IPS-18a (cell line): ENCODE data around the gene RNF31.

Experiments used
- H3K27ac ChIP-seq: one replicate; pipeline ENCODE4 v1.5.1; 2013; ENCODE audit warnings: low read length
- H3K27me3 ChIP-seq: one replicate; pipeline ENCODE4 v1.6.1; 2013; ENCODE audit warnings: mild to moderate bottlenecking, low read length; ENCODE audit not compliant: control insufficient read depth, insufficient read depth
- H3K36me3 ChIP-seq: one replicate; pipeline ENCODE4 v1.6.1; 2013; ENCODE audit warnings: low read depth, low read length; ENCODE audit not compliant: control insufficient read depth
- H3K4me1 ChIP-seq: one replicate; pipeline ENCODE4 v1.6.1; 2013; ENCODE audit warnings: low read depth, low read length; ENCODE audit not compliant: control insufficient read depth
- H3K4me3 ChIP-seq: one replicate; pipeline ENCODE4 v1.5.1; 2013; ENCODE audit warnings: low read length
- H3K9ac ChIP-seq: one replicate; pipeline ENCODE4 v1.6.1; 2013; ENCODE audit warnings: mild to moderate bottlenecking, low read length, moderate library complexity
- H3K9me3 ChIP-seq: one replicate; pipeline ENCODE4 v1.6.1; 2013; ENCODE audit warnings: low read depth, low read length; ENCODE audit not compliant: control insufficient read depth

RNF31 gene

DNA sequence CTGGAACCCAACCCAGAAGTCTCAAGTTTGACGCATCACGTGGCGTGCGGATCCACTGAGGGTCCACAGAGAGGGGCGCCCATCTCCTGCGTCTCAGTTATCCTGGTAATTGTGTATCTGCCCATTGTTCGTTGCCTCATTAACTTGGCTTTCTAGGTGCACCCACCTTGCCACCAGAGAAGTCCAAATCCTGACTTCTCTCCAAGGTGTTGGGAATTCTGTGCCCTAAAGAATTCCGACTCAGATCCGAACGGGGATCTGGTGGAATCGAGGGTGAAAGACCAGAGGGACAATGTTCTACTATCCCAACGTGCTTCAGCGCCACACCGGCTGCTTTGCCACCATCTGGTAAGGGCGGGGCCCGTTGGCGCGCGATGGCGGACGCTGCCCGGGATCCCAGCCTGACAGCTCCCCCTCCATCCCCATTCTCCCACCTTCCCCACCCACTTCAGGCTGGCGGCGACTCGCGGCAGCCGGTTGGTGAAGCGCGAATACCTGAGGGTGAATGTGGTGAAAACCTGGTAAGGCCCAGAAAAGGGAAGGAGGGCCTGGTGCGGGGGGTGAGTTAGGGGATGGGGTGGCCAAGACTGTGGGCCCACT, 25.1 kb downstream of the RNF31 start:
- Histone ChIP-seq H3K4me1 (peaks cover 5% of the 10 kb centered on the region), H3K27ac (no peak overlapping the region), H3K36me3 (peaks cover 4% of the 10 kb centered on the region), H3K9ac (peak overlapping the region; percentile 16), H3K4me3 (peak overlapping the region; percentile 57), H3K27me3 (no peaks in the 10 kb centered on the region), H3K9me3 (no peaks in the 10 kb centered on the region)

DNA sequence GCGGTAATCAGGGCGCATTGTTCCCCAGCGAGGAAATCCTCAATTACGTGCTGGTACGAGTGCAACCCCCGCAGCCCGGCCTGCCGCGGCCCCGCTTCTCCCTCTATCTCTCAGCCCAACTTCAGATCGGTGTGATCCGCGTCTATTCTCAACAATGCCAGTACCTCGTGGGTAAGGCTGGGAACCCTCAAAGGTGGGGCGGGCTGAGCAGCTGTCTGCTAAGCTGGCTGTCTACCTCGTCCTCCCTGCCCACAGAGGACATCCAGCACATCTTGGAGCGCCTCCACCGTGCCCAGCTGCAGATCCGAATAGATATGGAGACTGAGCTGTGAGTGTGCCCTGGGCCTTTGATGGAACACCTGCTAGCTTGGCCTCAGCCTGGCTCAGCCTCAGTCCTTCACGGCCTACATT, 25.6 kb downstream of the RNF31 start:
- no peak overlapping the region for H3K27ac ChIP-seq
- no peaks in the 10 kb centered on the region for H3K9me3 ChIP-seq
- peaks cover 5% of the 10 kb centered on the region for H3K4me1 ChIP-seq
- no peak overlapping the region for H3K9ac ChIP-seq
- H3K36me3 ChIP-seq, result peaks cover 8% of the 10 kb centered on the region
- peak overlapping the region; percentile 57 for H3K4me3 ChIP-seq
- no peaks in the 10 kb centered on the region for H3K27me3 ChIP-seq

DNA sequence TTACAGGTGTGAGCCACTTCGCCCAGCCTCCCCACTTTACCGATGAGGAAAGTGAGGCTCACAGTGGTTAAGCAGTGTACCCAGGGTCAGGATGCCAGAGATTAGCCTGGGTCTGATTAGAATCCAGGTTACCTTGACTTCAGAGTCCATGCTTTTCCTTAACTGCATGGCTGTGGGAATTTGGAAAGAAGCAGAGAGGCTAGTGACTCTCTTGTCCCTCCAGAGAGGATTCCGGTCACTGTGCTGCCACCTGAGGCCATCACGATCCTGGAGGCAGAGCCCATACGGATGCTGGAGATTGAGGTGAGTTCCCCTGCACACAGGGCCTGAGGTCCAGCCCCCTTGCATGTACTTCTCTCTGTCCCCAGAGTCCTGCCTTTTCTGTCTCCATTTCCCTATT, 29.3 kb downstream of the RNF31 start:
- Histone ChIP-seq H3K4me3 (no peak overlapping the region), H3K9me3 (no peaks in the 10 kb centered on the region), H3K9ac (no peak overlapping the region), H3K27ac (no peak overlapping the region), H3K36me3 (peaks cover 43% of the 10 kb centered on the region), H3K27me3 (no peaks in the 10 kb centered on the region), H3K4me1 (peaks cover 5% of the 10 kb centered on the region)

DNA sequence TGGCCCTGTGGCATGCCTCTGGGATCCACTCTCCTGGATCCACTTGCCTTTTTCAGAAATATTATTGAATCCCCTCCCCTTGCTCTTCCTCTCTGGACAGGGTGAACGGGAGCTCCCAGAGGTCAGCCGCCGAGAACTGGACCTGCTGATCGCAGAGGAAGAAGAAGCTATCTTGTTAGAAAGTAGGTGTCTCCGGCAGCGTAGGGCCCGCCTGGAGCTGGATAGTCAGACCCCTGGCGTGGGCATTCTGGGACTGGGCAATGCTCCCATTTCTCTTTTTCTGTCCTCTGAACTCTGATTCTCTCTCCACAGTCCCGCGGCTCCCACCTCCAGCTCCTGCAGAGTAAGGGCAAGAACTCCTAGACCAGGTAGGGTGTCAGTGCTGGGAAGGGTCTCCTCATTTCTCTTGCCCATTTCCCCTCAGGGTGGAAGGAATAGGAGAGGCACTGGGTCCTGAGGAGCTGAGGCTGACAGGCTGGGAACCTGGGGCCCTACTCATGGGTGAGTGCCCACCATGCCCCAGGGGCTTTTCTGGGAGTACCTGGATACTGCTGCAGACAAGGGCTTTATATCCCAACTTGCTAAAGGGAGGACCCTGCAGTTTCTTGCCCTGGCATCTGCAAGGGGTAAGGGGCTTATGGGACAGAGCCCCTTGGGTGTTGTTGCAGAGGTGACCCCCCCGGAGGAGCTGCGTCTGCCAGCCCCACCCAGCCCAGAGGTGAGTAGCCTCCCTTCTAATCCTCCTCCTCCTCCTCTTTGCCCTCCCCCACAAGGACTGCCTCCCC, 29.9 kb downstream of the RNF31 start:
- Histone ChIP-seq H3K9ac (no peak overlapping the region), H3K4me3 (no peak overlapping the region), H3K36me3 (peaks cover 48% of the 10 kb centered on the region), H3K4me1 (peaks cover 3% of the 10 kb centered on the region), H3K27me3 (no peaks in the 10 kb centered on the region), H3K9me3 (no peaks in the 10 kb centered on the region), H3K27ac (no peak overlapping the region)

DNA sequence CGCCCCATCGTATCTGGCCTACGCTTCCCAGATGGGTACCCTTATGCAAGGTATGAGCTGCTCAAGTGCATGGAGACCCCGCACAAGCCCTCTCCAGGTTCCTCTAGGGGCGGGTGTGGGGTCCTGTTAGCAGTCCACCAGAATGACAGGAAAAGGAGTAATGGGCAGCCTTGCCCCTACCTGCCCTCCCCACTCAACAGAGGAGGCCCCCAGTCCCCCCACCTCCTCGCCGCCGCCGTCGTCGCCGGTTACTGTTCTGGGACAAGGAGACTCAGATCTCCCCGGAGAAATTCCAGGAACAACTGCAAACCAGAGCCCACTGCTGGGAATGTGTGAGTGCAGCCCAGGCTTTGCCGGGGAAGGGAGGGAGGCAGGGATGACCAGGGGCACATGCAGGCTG, 30.6 kb downstream of the RNF31 start:
- Histone ChIP-seq H3K27me3 (no peaks in the 10 kb centered on the region), H3K27ac (no peak overlapping the region), H3K9ac (no peak overlapping the region), H3K36me3 (peaks cover 55% of the 10 kb centered on the region), H3K9me3 (no peaks in the 10 kb centered on the region), H3K4me3 (no peak overlapping the region), H3K4me1 (no peaks in the 10 kb centered on the region)

DNA sequence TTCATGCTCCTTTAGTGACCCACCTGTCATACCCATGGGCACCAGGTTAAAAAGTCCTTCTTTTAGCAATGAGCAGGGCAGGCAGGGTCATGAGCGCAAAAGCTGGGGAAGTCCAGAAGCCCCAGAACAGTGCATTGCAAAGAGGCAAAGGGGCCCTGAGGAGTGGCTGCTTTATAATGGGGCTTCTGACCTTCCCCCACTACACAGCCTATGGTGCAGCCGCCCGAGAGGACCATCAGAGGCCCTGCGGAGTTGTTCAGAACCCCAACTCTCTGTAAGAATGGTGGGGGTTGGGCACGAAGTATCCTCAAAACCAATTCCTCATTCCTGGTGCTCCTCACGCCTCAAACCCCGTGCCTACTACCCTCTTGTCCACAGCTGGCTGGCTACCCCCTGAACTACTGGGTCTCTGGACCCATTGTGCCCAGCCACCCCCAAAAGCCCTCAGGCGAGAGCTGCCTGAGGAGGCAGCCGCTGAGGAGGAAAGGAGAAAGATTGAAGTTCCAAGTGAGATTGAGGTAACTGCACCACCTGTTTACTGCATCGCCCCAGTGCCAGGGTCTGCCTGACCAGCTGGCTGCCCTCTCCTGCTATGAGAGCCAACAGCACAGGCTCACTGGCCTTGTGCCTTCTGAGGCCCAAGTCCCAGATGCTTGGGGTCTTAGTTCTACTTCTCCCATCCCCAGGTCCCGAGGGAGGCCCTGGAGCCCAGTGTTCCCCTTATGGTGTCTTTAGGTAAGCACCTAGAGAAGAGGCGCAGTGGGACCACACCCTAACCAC, 31.3 kb downstream of the RNF31 start:
- no peaks in the 10 kb centered on the region for H3K4me1 ChIP-seq
- H3K27me3 ChIP-seq, result no peaks in the 10 kb centered on the region
- H3K4me3 ChIP-seq, result no peak overlapping the region
- no peak overlapping the region for H3K9ac ChIP-seq
- H3K27ac ChIP-seq, result no peak overlapping the region
- H3K36me3 ChIP-seq, result peaks cover 62% of the 10 kb centered on the region
- H3K9me3 ChIP-seq, result no peaks in the 10 kb centered on the region

DNA sequence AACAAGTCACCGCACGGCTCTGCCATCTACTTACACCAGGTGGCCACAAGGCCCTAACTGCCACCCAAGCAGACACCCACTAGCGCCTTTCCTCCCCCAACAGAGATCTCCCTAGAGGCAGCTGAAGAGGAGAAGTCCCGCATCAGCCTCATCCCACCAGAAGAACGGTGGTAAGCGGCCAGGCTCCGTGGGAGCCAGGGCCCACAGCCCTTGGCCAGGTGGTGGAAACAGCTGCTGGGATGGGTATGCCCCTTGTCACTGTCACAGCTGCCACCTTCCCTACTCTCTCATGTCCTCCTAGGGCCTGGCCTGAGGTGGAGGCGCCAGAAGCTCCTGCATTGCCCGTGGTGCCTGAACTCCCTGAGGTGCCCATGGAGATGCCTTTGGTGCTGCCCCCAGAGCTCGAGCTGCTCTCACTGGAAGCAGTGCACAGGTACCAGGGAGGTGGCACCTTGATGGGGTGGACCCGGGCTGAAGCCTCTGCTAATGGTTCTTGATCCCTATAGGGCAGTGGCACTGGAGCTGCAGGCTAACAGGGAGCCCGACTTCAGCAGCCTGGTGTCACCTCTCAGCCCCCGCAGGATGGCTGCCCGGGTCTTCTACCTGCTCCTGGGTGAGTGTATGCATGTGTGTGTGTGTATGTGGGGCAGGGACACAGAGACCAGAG, 32.1 kb downstream of the RNF31 start:
- H3K36me3 ChIP-seq, result peaks cover 68% of the 10 kb centered on the region
- no peaks in the 10 kb centered on the region for H3K27me3 ChIP-seq
- H3K9me3 ChIP-seq, result no peaks in the 10 kb centered on the region
- no peak overlapping the region for H3K9ac ChIP-seq
- no peak overlapping the region for H3K27ac ChIP-seq
- H3K4me3 ChIP-seq, result no peak overlapping the region
- no peaks in the 10 kb centered on the region for H3K4me1 ChIP-seq

DNA sequence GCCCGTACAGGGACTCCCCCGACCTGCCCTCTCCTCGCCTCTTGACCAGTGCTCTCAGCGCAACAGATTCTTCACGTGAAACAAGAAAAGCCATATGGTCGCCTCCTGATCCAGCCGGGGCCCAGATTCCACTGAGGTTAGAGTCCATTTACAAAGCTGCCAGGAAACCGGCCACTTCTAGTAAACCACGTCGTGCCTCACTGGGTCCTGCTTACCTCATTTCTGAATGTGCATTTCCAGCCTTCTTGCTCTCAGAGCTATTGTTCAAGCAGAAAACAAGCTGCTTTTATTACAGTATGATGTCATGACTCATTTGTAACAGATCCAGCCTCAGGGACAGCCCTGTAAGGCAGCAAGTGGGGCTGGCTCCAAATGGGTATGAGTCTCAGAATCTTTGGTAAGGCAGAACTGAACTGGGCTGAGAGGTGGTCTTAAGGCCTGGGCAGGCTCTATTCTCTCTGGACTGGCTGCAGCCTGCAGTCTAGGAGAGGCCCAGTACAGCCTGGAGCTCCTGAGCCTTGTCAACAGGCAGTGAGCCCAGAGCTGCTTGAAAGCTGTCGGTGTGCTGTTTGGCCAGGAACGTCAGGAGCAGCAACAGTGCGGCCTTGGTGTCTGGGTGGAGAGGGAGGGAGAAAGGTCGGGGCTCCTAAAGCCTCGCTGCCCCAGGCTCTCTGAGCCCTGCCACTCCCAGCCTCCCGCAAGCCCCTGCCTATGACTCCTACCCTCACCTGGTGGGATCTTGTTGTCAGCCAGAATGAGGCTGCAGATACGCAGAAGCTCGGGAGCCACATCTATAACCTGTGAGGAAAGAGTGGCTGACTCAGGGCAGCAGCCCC, 32.9 kb downstream of the RNF31 start:
- Histone ChIP-seq H3K4me3 (no peak overlapping the region), H3K36me3 (peaks cover 76% of the 10 kb centered on the region), H3K27me3 (no peaks in the 10 kb centered on the region), H3K27ac (no peak overlapping the region), H3K4me1 (no peaks in the 10 kb centered on the region), H3K9me3 (no peaks in the 10 kb centered on the region), H3K9ac (no peak overlapping the region)

DNA sequence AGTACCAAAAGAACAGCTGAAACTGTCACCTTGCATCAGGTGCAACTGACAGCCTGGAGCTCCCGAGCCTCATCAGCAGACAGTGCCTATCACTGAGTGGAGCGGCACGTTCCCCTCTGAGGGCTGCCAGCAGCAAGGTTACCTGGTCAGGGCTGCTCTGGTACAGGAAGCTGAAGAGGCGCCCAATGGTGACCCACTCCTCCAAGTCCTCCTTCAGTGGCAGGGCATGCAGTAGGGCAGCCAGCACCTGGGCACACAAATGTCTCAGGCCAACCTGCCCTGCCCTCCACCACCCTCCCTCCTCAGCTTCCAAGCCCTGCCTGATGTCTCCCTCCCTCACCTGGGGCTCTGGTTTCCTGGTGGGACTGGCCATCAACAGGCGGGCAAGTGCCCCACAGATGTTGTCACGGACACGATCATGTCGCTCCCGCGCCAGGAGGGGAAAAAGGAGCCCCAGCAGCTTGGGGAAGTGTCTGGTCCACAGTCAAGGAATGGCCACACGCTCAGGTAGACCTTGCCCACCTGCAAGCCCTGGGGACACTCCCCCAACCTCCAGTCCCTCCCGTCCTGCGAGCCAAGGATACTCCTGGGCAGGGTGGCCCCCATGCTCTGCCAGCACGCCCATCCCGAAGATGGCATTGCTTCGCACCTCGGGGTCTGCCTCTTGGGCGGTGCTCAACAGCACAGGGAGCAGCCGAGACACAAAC, 34.2 kb downstream of the RNF31 start:
- no peaks in the 10 kb centered on the region for H3K9me3 ChIP-seq
- H3K4me3 ChIP-seq, result no peak overlapping the region
- H3K27ac ChIP-seq, result no peak overlapping the region
- peaks cover 88% of the 10 kb centered on the region for H3K36me3 ChIP-seq
- no peaks in the 10 kb centered on the region for H3K27me3 ChIP-seq
- no peak overlapping the region for H3K9ac ChIP-seq
- no peaks in the 10 kb centered on the region for H3K4me1 ChIP-seq

DNA sequence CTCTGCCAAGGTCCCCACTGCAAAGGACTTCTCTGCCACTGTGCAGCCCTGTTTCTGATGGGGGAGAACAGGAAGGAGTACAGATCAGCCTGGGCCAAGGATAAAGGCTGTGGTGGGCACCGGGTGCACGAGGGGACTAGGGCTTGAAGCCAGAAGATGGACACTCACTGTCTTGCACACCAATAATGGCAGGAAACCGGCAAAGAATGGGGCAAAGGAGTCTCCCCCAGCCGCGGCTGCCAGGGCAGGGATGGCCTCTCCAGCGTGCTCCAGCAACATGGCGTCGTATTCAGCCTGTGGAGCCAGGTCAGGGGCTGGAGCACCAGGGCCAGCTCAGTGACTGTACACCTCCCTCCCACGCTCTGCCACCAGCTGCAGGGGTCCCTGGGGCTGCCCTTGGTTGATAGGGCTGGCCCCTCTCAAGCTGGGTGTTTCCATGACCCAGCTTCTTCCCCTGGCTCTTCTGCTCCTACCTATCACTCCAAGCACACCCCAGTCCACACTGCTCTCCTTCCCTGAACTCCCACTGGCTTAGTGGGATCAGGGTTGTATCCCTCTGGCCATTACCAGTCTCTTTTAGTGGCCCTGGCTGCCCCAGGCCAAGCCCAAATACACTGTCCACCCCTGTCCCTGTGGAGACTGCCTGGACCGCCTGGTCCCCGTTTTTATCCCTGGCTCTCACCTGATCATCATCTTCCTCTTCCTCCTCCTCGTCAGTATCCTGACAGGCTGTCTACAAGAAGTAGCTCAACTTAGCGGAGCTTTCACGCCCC, 35.0 kb downstream of the RNF31 start:
- Histone ChIP-seq H3K27me3 (no peaks in the 10 kb centered on the region), H3K4me3 (no peak overlapping the region), H3K4me1 (no peaks in the 10 kb centered on the region), H3K9me3 (no peaks in the 10 kb centered on the region), H3K36me3 (peaks cover 93% of the 10 kb centered on the region), H3K9ac (no peak overlapping the region), H3K27ac (no peak overlapping the region)
